ENCODE measurements around the gene LYRM2. TPM values are rescaled to one million over a fixed set of nuclear protein-coding genes. Genes with fewer than 3 reads are reported as not detected.
A peak's percentile ranks its signal among the peaks of the same experiment; 100 is the strongest.

LYRM2 gene, protein sequence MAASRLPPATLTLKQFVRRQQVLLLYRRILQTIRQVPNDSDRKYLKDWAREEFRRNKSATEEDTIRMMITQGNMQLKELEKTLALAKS
- 10 to 100 TPM; 29.1 to 32.8 (median 29.7) TPM for total RNA-seq

DNA sequence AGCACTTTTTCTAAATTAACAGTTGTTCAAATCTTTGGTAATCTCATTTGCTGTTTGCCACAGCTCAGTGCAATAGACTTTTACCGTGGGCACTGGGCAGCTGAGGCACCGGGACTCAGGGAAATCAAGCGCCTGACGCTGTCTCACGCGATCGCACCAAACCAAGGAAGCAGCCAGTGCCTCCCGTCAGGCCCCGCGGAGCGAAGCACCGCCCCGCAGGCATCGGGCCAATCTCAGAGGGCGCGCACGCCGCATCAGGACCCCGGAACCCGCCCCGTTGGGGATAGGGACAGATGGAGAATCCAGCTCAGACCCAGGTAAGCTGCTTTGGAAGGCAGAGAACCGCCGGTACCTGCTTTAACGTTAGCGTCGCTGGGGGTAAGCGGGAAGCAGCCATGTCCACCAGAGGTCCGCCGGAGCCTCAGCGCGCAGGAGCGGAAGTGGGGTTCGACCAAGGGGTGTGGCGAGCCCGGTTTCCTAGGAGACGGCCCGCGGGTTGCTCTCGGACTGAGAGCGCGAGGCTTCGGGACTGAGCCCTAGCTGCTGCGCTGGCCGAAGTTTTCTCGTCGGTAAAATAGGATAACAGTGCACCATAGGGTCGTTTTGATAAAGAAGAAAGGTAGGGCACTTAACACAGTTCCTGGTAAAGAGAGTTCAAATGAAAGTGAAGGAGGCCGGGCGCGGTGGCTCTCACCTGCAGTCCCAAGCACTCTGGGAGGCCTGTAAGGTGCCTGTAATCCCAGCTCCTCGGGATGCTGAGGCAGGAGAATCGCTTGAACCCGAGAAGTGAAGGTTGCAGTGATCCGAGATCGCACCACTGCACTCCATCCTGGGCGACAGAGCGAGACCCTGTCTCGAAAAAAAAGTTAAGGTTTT, at the start of gene LYRM2:
LYRM2 (minus strand) TSS at position 428 of the 876 bp plus-strand sequence; CDS start at position 397, 31 bp downstream.
- peak within 1 kb of the TSS; percentile 93 for H3K4me3 Mint-ChIP-seq
- H3K9me3 Mint-ChIP-seq = no peaks in the 10 kb centered on the region
- H3K27me3 Mint-ChIP-seq (ENCODE audit: low read depth) = no peaks in the 10 kb centered on the region
- peaks cover 35% of the 10 kb centered on the region for H3K36me3 Mint-ChIP-seq (ENCODE audit: insufficient read depth)
- peak; percentile 97 to 98 for ATAC-seq
- H3K4me1 Mint-ChIP-seq (ENCODE audit: low read depth) = peaks cover 27% of the 10 kb centered on the region
- DNase-seq = peak; percentile 82

DNA sequence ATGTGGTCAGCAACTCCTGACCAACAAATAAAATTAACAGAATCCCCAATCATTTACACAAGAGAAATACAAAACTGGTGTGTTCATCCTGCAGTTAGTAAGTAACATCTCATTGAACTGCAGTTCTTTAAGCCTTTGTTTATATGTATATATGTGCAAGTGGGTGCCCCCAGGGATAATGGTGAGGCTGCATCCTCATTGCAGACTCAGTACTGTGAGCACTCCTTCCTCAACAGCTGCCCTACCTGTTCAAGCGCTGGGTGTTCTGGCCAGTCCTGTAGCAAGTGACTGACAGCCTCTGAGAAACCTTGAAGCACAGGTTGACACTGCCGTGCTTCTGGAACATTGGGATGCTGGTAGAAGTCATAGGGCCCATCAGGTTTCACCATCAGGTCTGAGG, 49.8 kb upstream of the LYRM2 start:
- DNase-seq (no peak), ATAC-seq (no peak)
- H3K9me3 Mint-ChIP-seq = no peaks in the 10 kb centered on the region
- H3K27me3 Mint-ChIP-seq (ENCODE audit: low read depth) = no peaks in the 10 kb centered on the region
- H3K4me3 Mint-ChIP-seq = no peak overlapping the region
- H3K4me1 Mint-ChIP-seq (ENCODE audit: low read depth) = no peaks in the 10 kb centered on the region
- peaks cover 65% of the 10 kb centered on the region for H3K36me3 Mint-ChIP-seq (ENCODE audit: insufficient read depth)

- Mint-ChIP-seq H3K9me3 (no peaks in the 10 kb centered on the region), H3K4me3 (no peak overlapping the region), H3K36me3 (ENCODE audit: insufficient read depth) (peaks cover 56% of the 10 kb centered on the region), H3K4me1 (ENCODE audit: low read depth) (no peaks in the 10 kb centered on the region), H3K27me3 (ENCODE audit: low read depth) (no peaks in the 10 kb centered on the region)
- ATAC-seq (no peak), DNase-seq (no peak)
Observed at GRCh38 chr6:89685311-89685710, 46.8 kb upstream of the LYRM2 start.

DNA sequence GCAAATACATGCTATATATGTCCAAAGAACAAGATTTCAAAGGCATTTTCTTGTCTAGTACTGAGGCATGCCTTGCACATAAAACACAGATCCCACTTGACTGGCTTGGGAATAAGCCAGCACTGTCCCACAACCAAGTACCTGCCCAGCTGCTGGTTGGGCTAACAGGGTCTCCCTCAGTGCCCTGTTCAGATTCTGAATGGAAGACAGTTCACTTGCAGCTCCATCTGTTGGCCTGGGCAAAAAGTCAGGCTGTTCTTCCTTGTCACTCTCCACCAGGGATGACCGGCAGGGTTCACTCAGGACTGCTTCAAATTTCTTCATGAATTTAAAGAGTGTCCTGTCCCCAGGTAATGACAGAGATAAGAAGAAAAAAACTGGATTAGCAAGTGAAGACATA, 44.4 kb upstream of the LYRM2 start:
- no peaks in the 10 kb centered on the region for H3K27me3 Mint-ChIP-seq (ENCODE audit: low read depth)
- no peak for ATAC-seq
- no peaks in the 10 kb centered on the region for H3K9me3 Mint-ChIP-seq
- H3K36me3 Mint-ChIP-seq (ENCODE audit: insufficient read depth) = peaks cover 56% of the 10 kb centered on the region
- no peak for DNase-seq
- H3K4me1 Mint-ChIP-seq (ENCODE audit: low read depth) = no peaks in the 10 kb centered on the region
- no peak overlapping the region for H3K4me3 Mint-ChIP-seq

- Mint-ChIP-seq H3K4me3 (no peak overlapping the region), H3K36me3 (ENCODE audit: insufficient read depth) (peaks cover 52% of the 10 kb centered on the region), H3K4me1 (ENCODE audit: low read depth) (no peaks in the 10 kb centered on the region), H3K9me3 (no peaks in the 10 kb centered on the region), H3K27me3 (ENCODE audit: low read depth) (no peaks in the 10 kb centered on the region)
- ATAC-seq (no peak), DNase-seq (no peak)
Observed at GRCh38 chr6:89681983-89682564, 43.5 kb upstream of the LYRM2 start.

GRCh38 chr6:89680551-89680950, 42.0 kb upstream of the LYRM2 start:
- Mint-ChIP-seq H3K27me3 (ENCODE audit: low read depth) (no peaks in the 10 kb centered on the region), H3K4me3 (no peak overlapping the region), H3K36me3 (ENCODE audit: insufficient read depth) (peaks cover 55% of the 10 kb centered on the region), H3K9me3 (no peaks in the 10 kb centered on the region), H3K4me1 (ENCODE audit: low read depth) (no peaks in the 10 kb centered on the region)
- ATAC-seq = no peak
- no peak for DNase-seq

DNA sequence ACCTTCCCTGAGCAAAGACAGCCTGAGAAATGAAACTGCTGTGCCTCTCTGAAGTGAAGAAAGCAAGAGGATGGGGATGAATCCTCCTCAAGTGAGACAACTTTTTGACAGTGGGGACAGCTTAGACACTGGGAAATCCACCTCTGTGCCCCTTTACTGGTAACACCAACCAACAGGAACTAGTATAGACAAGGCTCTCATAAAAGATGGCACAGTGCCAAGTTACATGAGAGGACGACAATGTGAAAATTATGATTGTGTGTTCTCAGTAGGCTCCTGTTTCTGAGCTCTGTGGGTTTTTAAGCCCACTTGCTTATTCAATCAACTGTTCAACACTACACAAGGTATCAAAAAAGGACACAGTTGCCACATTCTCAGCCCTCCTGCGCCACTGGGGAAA, 41.6 kb upstream of the LYRM2 start:
- H3K4me3 Mint-ChIP-seq = no peak overlapping the region
- no peak for DNase-seq
- H3K27me3 Mint-ChIP-seq (ENCODE audit: low read depth) = no peaks in the 10 kb centered on the region
- H3K36me3 Mint-ChIP-seq (ENCODE audit: insufficient read depth) = peaks cover 55% of the 10 kb centered on the region
- H3K4me1 Mint-ChIP-seq (ENCODE audit: low read depth) = no peaks in the 10 kb centered on the region
- no peak for ATAC-seq
- H3K9me3 Mint-ChIP-seq = no peaks in the 10 kb centered on the region

- no peaks in the 10 kb centered on the region for H3K4me1 Mint-ChIP-seq (ENCODE audit: low read depth)
- H3K9me3 Mint-ChIP-seq = no peaks in the 10 kb centered on the region
- DNase-seq (no peak), ATAC-seq (no peak)
- H3K27me3 Mint-ChIP-seq (ENCODE audit: low read depth) = no peaks in the 10 kb centered on the region
- no peak overlapping the region for H3K4me3 Mint-ChIP-seq
- peaks cover 55% of the 10 kb centered on the region for H3K36me3 Mint-ChIP-seq (ENCODE audit: insufficient read depth)
Observed at GRCh38 chr6:89679215-89680120, 40.9 kb upstream of the LYRM2 start.

DNA sequence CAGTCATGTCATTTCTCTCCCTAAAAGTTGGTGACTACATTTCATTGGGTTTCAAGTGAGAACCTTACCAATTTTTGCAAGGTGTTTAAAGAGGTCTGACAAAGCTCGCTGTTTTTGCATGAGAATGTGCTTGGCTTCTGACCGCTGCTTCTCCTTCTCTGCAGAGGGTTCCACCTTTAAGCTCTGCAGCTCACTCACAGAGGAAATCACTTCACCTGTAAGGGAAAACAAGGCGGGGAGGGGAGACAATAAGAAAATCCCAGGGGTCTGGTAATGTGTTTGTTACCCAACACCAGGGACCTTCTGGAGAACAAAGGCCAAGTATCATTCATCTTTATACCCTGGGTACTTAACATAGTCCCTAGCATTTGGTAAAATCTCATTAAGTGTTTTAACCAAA, 40.0 kb upstream of the LYRM2 start:
- Mint-ChIP-seq H3K36me3 (ENCODE audit: insufficient read depth) (peaks cover 56% of the 10 kb centered on the region), H3K9me3 (no peaks in the 10 kb centered on the region), H3K27me3 (ENCODE audit: low read depth) (no peaks in the 10 kb centered on the region), H3K4me3 (no peak overlapping the region), H3K4me1 (ENCODE audit: low read depth) (no peaks in the 10 kb centered on the region)
- no peak for DNase-seq
- no peak for ATAC-seq

- no peaks in the 10 kb centered on the region for H3K9me3 Mint-ChIP-seq
- H3K4me3 Mint-ChIP-seq = no peak overlapping the region
- DNase-seq (no peak), ATAC-seq (no peak)
- H3K27me3 Mint-ChIP-seq (ENCODE audit: low read depth) = no peaks in the 10 kb centered on the region
- no peaks in the 10 kb centered on the region for H3K4me1 Mint-ChIP-seq (ENCODE audit: low read depth)
- peaks cover 67% of the 10 kb centered on the region for H3K36me3 Mint-ChIP-seq (ENCODE audit: insufficient read depth)
Observed at GRCh38 chr6:89675949-89676748, 37.6 kb upstream of the LYRM2 start.

DNA sequence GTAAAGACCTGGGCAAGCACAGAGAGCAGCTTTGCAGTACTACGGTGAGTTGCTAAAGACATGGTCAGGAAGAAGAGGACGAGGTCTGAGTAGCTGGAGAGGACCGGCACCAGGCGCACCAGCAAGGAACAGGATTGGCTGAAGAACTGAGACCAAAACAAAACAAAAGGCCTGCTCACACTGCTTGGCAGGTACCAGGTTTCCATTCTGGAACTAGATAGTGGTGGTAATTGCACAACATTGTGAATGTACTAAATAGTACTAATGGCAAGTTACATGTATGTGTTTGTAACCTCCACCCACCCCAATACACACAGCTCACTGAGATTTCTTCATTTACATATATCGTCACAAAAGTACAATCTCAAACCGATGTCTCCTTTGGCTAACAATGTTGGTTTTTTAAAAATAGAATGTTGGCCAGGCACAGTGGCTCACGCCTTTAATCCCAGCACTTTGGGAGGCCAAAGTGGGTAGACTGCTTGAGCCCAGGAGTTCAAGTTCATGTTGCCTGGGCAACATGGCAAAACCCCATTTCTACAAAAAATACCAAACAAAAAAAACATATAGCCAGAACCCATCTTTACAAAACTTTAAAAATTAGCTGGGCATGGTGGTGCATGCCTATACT, 32.5 kb upstream of the LYRM2 start:
- H3K4me3 Mint-ChIP-seq = no peak overlapping the region
- peaks cover 57% of the 10 kb centered on the region for H3K36me3 Mint-ChIP-seq (ENCODE audit: insufficient read depth)

GRCh38 chr6:89669002-89669401, 30.5 kb upstream of the LYRM2 start:
- no peaks in the 10 kb centered on the region for H3K27me3 Mint-ChIP-seq (ENCODE audit: low read depth)
- H3K9me3 Mint-ChIP-seq = no peaks in the 10 kb centered on the region
- H3K4me3 Mint-ChIP-seq = no peak overlapping the region
- no peaks in the 10 kb centered on the region for H3K4me1 Mint-ChIP-seq (ENCODE audit: low read depth)
- ATAC-seq (no peak), DNase-seq (no peak)
- peaks cover 48% of the 10 kb centered on the region for H3K36me3 Mint-ChIP-seq (ENCODE audit: insufficient read depth)

More for the DNA sequence above, 32.5 kb upstream of the LYRM2 start:
- H3K4me1 Mint-ChIP-seq (ENCODE audit: low read depth) = no peaks in the 10 kb centered on the region
- ATAC-seq (no peak), DNase-seq (no peak)
- H3K27me3 Mint-ChIP-seq (ENCODE audit: low read depth) = no peaks in the 10 kb centered on the region
- H3K9me3 Mint-ChIP-seq = no peaks in the 10 kb centered on the region

DNA sequence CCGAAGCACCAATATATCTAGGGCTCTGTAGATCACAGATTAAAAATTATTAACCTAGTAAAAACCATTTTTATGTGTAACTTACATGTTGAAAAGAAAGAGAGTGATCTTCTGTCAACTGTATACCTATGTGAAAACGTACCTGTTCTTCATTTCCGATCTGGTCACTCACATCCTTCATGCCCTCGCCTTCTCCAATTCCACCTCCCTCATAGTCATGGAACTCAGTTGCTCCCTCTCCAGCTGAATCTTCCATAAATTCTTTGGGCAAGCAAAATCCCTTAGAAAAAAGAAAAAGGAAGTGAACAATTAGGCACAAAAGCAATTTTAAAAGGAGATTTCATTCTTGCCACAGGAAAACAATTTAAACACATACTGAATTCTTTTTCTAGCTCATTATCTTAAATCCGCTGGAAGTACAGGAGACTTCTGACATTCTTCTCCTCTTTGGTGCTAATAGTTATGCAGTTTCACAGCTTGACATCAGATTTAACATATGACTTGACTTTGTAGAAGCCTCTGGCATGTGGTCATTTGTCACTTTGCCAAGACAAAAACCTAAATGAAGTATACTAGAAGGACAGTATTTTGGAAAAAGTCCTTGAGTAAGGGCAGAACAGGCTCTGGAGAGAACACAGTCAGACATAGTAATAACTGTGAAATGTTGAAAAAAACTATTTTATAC, 29.5 kb upstream of the LYRM2 start:
- ATAC-seq = no peak
- Mint-ChIP-seq H3K4me3 (no peak overlapping the region), H3K9me3 (no peaks in the 10 kb centered on the region), H3K27me3 (ENCODE audit: low read depth) (no peaks in the 10 kb centered on the region), H3K36me3 (ENCODE audit: insufficient read depth) (peaks cover 49% of the 10 kb centered on the region), H3K4me1 (ENCODE audit: low read depth) (no peaks in the 10 kb centered on the region)
- DNase-seq = no peak

Measured in activated T-cell treated with anti-CD3 and anti-CD28 coated beads, Interleukin-2, amount 50 U/mL, for 4 hours (primary cell).